Measurements from ENCODE around the gene OR6B2. TPM values are rescaled to one million over a fixed set of nuclear protein-coding genes. Genes with fewer than 3 reads are reported as not detected.

The OR6B2 gene
- not detected in 2 replicates for total RNA-seq

DNA sequence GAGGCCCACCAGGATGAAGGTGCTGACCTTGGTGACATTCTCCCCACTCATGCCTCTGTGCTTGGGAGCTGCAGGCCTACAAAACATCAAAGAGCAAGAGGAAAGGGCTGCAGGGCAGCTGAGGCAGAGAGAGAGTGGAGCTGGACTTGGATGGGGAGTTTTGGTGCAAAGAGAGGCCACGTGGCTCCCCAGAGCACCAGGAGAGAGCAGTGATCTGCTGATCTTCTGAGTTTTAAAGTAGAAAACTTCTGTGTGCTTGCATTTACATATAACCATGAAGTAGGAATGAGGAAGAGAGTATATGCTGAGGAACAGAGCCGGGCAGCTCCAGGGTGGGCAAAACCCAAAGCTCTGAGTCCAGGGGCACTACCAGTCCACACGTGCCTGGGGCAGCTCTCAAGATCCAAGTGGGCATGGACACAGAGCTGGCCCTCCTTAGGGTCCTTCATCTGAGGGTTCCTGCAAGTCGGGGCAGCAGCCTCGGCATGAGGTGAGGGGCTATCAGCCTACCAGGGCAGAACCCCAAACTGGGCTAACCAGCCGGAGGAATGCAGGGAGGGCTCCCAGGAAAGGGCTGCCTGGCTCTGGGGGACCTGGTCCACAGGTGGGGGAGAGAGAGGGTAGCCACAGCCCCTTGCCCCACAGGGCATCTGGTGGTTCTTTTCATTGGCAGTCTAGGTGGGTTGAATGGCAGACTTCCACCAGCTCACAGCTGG lies at the start of gene OR6B2:
Gene OR6B2, minus strand, starts transcription at position 51 of the 716 bp plus-strand sequence. Its CDS starts 0 bp downstream, at position 51.

GRCh38 chr2:240053173-240054155 lies 23.2 kb upstream of the OR6B2 start, which contains the start of gene OR6B3:
OR6B3 (minus strand) TSS chr2:240053521.

Other genes with a start within 250 kb of the OR6B2 start
- 88.2 and 109 TPM in 2 replicates for gene NDUFA10, start 5.1 kb downstream of the OR6B2 start, total RNA-seq
- not detected in 2 replicates for gene OR6B3, start 23.1 kb upstream of the OR6B2 start, total RNA-seq
- gene COPS9, start 105.9 kb upstream of the OR6B2 start, total RNA-seq: 95.6 and 197 TPM in 2 replicates
- not detected in 2 replicates for gene OTOS, start 110.2 kb upstream of the OR6B2 start, total RNA-seq

Measured in bladder microvascular endothelial cell (primary cell).